ENCODE measurements around the gene PSRC1. TPM values are rescaled to one million over a fixed set of nuclear protein-coding genes. Genes with fewer than 3 reads are reported as not detected.
"Not testable (repeated sequence)": the region's sequence is repeated elsewhere in the genome, so short reads cannot be mapped to it uniquely, and the experiment has no call there.

The PSRC1 gene
- 10 to 100 TPM in 8 of 12 donors, 1 to 10 TPM in 3, not detected in 1; 8.3 to 25.4 (median 12.7) TPM for polyA plus RNA-seq (ENCODE audit: insufficient read length in 12 of 12)
- long read RNA-seq, donor 1, partial matches to known transcripts, result 0 of 2 reads
- long read RNA-seq, donor 1, other reads (novel, unspliced or antisense), result 0 of 2 reads
- long read RNA-seq, donor 2, partial matches to known transcripts, result 0 of 3 reads
- long read RNA-seq, donor 2, other reads (novel, unspliced or antisense), result 0 of 3 reads
- long read RNA-seq, donor 3, partial matches to known transcripts, result 0 of 1 reads
- long read RNA-seq, donor 3, other reads (novel, unspliced or antisense), result 0 of 1 reads
- long read RNA-seq, donor 4, partial matches to known transcripts, result 0 of 1 reads
- long read RNA-seq, donor 4, other reads (novel, unspliced or antisense), result 0 of 1 reads
- long read RNA-seq, donor 5, partial matches to known transcripts, result 0 of 6 reads
- long read RNA-seq, donor 5, other reads (novel, unspliced or antisense), result 0 of 6 reads
- long read RNA-seq, donor 6, partial matches to known transcripts, result 0 of 1 reads
- long read RNA-seq, donor 6, other reads (novel, unspliced or antisense), result 0 of 1 reads
- long read RNA-seq, donor 7, partial matches to known transcripts, result 0 of 1 reads
- long read RNA-seq, donor 7, other reads (novel, unspliced or antisense), result 0 of 1 reads
- long read RNA-seq, donor 8, partial matches to known transcripts, result 0 of 1 reads
- long read RNA-seq, donor 8, other reads (novel, unspliced or antisense), result 0 of 1 reads
- long read RNA-seq, donor 9, partial matches to known transcripts, result 0 of 3 reads
- long read RNA-seq, donor 9, other reads (novel, unspliced or antisense), result 0 of 3 reads
- long read RNA-seq, donor 10, partial matches to known transcripts, result 0 of 1 reads
- long read RNA-seq, donor 10, other reads (novel, unspliced or antisense), result 0 of 1 reads
- long read RNA-seq, donor 11, partial matches to known transcripts, result 0 of 3 reads
- long read RNA-seq, donor 11, other reads (novel, unspliced or antisense), result 0 of 3 reads

- DNase-seq, result peak; percentile 96
Observed at GRCh38 chr1:109282952-109283747, at the start of gene PSRC1. Gene PSRC1, minus strand, starts transcription at chr1:109283145.

GRCh38 chr1:109331113-109331512 is 48.2 kb upstream of the PSRC1 start:
- DNase-seq, result no peak

GRCh38 chr1:109327285-109327684 is 44.3 kb upstream of the PSRC1 start:
- no peak for DNase-seq

GRCh38 chr1:109322974-109323373 is 40.0 kb upstream of the PSRC1 start:
- no peak for DNase-seq

- DNase-seq, result no peak
Observed at GRCh38 chr1:109319114-109319513, 36.2 kb upstream of the PSRC1 start.

- no peak for DNase-seq
Observed at GRCh38 chr1:109316506-109316905, 33.6 kb upstream of the PSRC1 start.

GRCh38 chr1:109315288-109315687 is 32.3 kb upstream of the PSRC1 start:
- no peak for DNase-seq

GRCh38 chr1:109314795-109315194 is 31.9 kb upstream of the PSRC1 start:
- no peak for DNase-seq

GRCh38 chr1:109312978-109313775 is 30.2 kb upstream of the PSRC1 start:
- DNase-seq, result no peak

- DNase-seq, result no peak
Observed at GRCh38 chr1:109312246-109312645, 29.3 kb upstream of the PSRC1 start.

- no peak for DNase-seq
Observed at GRCh38 chr1:109309347-109309746, 26.4 kb upstream of the PSRC1 start.

GRCh38 chr1:109307274-109308021 is 24.5 kb upstream of the PSRC1 start:
- DNase-seq, result no peak

GRCh38 chr1:109306832-109307273 is 23.9 kb upstream of the PSRC1 start, which contains the start of gene MYBPHL:
Gene MYBPHL, minus strand, starts transcription at chr1:109307011. Its CDS starts 20 bp downstream, at chr1:109306991.
- no peak for DNase-seq

GRCh38 chr1:109305991-109306390 is 23.0 kb upstream of the PSRC1 start:
- DNase-seq, result not testable (repeated sequence)

GRCh38 chr1:109304226-109304920 is 21.4 kb upstream of the PSRC1 start:
- no peak for DNase-seq

- no peak for DNase-seq
Observed at GRCh38 chr1:109301874-109302273, 18.9 kb upstream of the PSRC1 start.

- DNase-seq, result no peak
Observed at GRCh38 chr1:109300650-109301151, 17.8 kb upstream of the PSRC1 start.

GRCh38 chr1:109299558-109300343 is 16.8 kb upstream of the PSRC1 start:
- DNase-seq, result peak; percentile 75
